MM.1S (cell line): ENCODE measurements around the gene PTPRJ.

Experiments
- DNase-seq: peaks from one replicate; pipeline ENCODE4 v3.0.0-alpha.2; 2015
- H2AFZ ChIP-seq: fragments of 300-600 bp; sonication (generic); 2 replicates; pipeline ENCODE4 v1.6.0; 2016; ENCODE audit warnings: antibody characterized with exemption, low read length
- H3F3A ChIP-seq: fragments of 300-600 bp; sonication (generic); 2 replicates; pipeline ENCODE4 v1.6.1; 2016; ENCODE audit warnings: mild to moderate bottlenecking, antibody characterized with exemption, low read length, moderate library complexity, mixed read lengths; ENCODE audit not compliant: insufficient read depth
- H3K27ac ChIP-seq: fragments of 300-600 bp; sonication (generic); 2 replicates; pipeline ENCODE4 v1.5.1; 2016; ENCODE audit warnings: mild to moderate bottlenecking, low read length
- H3K27me3 ChIP-seq: fragments of 300-600 bp; sonication (generic); replicated peaks from 2 replicates; pipeline ENCODE4 v1.6.0; 2016; ENCODE audit warnings: low read length; ENCODE audit not compliant: insufficient read depth
- H3K36me3 ChIP-seq: fragments of 300-600 bp; sonication (generic); replicated peaks from 2 replicates; pipeline ENCODE4 v1.6.1; 2016; ENCODE audit warnings: mild to moderate bottlenecking, low read length, mixed read lengths; ENCODE audit not compliant: insufficient read depth
- H3K4me1 ChIP-seq: fragments of 300-600 bp; sonication (generic); 2 replicates; pipeline ENCODE4 v1.6.1; 2016; ENCODE audit warnings: low read length, mixed read lengths
- H3K4me2 ChIP-seq: fragments of 300-600 bp; sonication (generic); 2 replicates; pipeline ENCODE4 v1.6.0; 2016; ENCODE audit warnings: low read depth, low read length
- H3K4me3 ChIP-seq: fragments of 300-600 bp; sonication (generic); 2 replicates; pipeline ENCODE4 v1.5.1; 2016; ENCODE audit warnings: low read length, mixed read lengths
- H3K79me2 ChIP-seq: fragments of 300-600 bp; sonication (generic); 2 replicates; pipeline ENCODE4 v1.6.1; 2016; ENCODE audit warnings: mixed run types, low read length, mixed read lengths
- H3K9ac ChIP-seq: fragments of 300-600 bp; sonication (generic); 2 replicates; pipeline ENCODE4 v1.6.1; 2016; ENCODE audit warnings: low read length, mixed read lengths
- H3K9me2 ChIP-seq: fragments of 300-600 bp; sonication (generic); replicated peaks from 2 replicates; pipeline ENCODE4 v1.6.1; 2016; ENCODE audit warnings: mild to moderate bottlenecking, low read length, mixed read lengths; ENCODE audit not compliant: insufficient read depth
- H3K9me3 ChIP-seq: fragments of 300-600 bp; sonication (generic); replicated peaks from 2 replicates; pipeline ENCODE4 v1.6.1; 2016; ENCODE audit warnings: mild to moderate bottlenecking, low read length, mixed read lengths; ENCODE audit not compliant: insufficient read depth
- H4K20me1 ChIP-seq: fragments of 300-600 bp; sonication (generic); 2 replicates; pipeline ENCODE4 v1.6.1; 2016; ENCODE audit warnings: mild to moderate bottlenecking, low read length, moderate library complexity, mixed read lengths; ENCODE audit not compliant: insufficient read depth
- EZH2 ChIP-seq: fragments of 300-600 bp; sonication (generic); optimal IDR thresholded peaks from 2 replicates; pipeline ENCODE3; 2017; ENCODE audit warnings: low read depth, mild to moderate bottlenecking, antibody characterized with exemption, low read length, mixed read lengths
- EZH2phosphoT487 ChIP-seq: fragments of 300-600 bp; sonication (generic); IDR thresholded peaks from 2 replicates; pipeline ENCODE4 v1.6.1; 2018; ENCODE audit warnings: antibody characterized with exemption, low read length
- TF ChIP-seq, protein P1 (sequence below): fragments of 300-600 bp; sonication (generic); IDR thresholded peaks from 2 replicates; pipeline ENCODE4 v1.5.1; 2016; ENCODE audit warnings: antibody characterized with exemption, low read length, mixed read lengths

Gene PTPRJ

GRCh38 chr11:47943721-47944586 is 36.4 kb upstream of the PTPRJ start:
- Histone ChIP-seq H3K9ac (no peak overlapping the region), H3K4me1 (peaks cover 11% of the 10 kb centered on the region; the same call in 1 of the 2 replicates), H3K27me3 (no peaks in the 10 kb centered on the region), H3F3A (no peaks in the 10 kb centered on the region), H3K79me2 (no peaks in the 10 kb centered on the region), H3K9me3 (no peaks in the 10 kb centered on the region), H2AFZ (no peak overlapping the region), H3K27ac (no peak overlapping the region), H3K4me2 (no peak overlapping the region), H3K4me3 (no peak overlapping the region), H3K36me3 (no peaks in the 10 kb centered on the region), H3K9me2 (no peaks in the 10 kb centered on the region), H4K20me1 (no peaks in the 10 kb centered on the region)
- DNase-seq = no peak
- TF ChIP-seq, protein P1, sequence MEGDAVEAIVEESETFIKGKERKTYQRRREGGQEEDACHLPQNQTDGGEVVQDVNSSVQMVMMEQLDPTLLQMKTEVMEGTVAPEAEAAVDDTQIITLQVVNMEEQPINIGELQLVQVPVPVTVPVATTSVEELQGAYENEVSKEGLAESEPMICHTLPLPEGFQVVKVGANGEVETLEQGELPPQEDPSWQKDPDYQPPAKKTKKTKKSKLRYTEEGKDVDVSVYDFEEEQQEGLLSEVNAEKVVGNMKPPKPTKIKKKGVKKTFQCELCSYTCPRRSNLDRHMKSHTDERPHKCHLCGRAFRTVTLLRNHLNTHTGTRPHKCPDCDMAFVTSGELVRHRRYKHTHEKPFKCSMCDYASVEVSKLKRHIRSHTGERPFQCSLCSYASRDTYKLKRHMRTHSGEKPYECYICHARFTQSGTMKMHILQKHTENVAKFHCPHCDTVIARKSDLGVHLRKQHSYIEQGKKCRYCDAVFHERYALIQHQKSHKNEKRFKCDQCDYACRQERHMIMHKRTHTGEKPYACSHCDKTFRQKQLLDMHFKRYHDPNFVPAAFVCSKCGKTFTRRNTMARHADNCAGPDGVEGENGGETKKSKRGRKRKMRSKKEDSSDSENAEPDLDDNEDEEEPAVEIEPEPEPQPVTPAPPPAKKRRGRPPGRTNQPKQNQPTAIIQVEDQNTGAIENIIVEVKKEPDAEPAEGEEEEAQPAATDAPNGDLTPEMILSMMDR = no peak
- no peak for TF ChIP-seq EZH2phosphoT487
- no peak for TF ChIP-seq EZH2

DNA sequence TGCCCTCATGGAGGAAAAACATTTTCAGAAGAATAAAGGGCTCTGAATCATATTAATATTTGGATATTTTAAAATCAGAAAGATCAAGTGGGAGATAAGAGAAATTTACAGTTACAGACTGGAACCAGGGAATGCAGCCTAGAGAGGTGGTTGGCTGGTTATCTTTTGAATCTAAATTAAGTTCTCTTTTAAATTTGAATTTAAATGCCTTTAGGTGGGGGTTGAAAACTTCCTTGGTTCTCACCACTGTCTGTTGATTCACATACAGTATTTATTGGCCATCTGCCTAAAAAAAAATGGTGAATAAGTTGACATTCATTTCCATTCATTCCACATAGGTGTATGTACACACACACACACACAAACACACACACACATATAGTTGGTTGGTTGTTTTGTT is 35.7 kb upstream of the PTPRJ start:
- H3K27ac ChIP-seq = no peak overlapping the region
- H3K79me2 ChIP-seq = no peaks in the 10 kb centered on the region
- H3K9me2 ChIP-seq = no peaks in the 10 kb centered on the region

DNA sequence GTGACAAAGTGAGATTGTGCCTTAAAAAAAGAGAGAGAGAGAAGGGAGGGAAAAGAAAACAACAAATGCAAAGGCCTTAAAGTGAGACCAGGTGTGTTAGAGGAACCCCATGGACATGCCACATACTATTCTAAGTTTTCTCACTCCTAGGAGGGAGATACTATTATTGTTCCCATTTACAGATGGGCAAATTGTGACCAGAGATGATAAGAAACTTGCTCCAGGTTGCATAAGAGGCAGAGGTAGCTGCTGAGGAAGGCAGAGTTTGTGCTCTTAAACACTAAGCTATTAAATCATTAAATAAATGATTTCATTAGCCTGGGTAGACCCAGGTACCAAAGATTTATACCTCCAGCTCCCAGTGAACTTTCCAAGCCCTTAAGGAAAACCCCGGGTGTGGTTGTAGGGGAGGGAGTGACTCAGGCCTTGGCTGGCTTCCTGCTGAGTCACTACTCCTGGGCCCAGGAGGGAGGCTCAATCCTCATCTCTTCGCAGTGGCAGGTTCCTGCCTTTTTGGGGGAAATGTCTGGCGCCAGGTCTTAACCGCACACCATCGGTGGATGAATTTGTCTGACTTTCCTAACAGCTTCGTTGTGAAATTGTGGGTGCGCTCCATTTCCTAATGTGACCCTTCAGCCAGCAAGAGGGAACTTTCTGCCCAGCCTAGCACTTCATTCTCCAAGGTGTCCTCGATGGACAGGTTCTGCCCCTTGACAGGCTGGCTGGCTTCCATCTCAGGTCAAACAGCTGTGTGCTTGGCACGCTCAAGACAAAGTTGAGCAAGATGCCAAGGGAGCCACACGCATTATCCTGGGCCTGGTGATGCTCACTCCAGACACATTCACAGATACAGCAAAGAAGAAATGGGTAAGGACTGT is 33.4 kb upstream of the PTPRJ start:
- H3K4me2 ChIP-seq = no peak overlapping the region
- peaks cover 13% of the 10 kb centered on the region for H3K4me1 ChIP-seq
- H3K27ac ChIP-seq = no peak overlapping the region
- H3K9me2 ChIP-seq = no peaks in the 10 kb centered on the region
- no peaks in the 10 kb centered on the region for H3K79me2 ChIP-seq
- H3K9ac ChIP-seq = no peak overlapping the region
- no peak overlapping the region for H3K4me3 ChIP-seq
- TF ChIP-seq, protein P1 = no peak
- TF ChIP-seq EZH2phosphoT487 (no peak), EZH2 (no peak)
- H3K9me3 ChIP-seq = no peaks in the 10 kb centered on the region
- no peaks in the 10 kb centered on the region for H3F3A ChIP-seq
- no peaks in the 10 kb centered on the region for H3K27me3 ChIP-seq
- no peaks in the 10 kb centered on the region for H4K20me1 ChIP-seq
- H2AFZ ChIP-seq = no peak overlapping the region
- no peak for DNase-seq
- H3K36me3 ChIP-seq = no peaks in the 10 kb centered on the region

More for the DNA sequence above, 35.7 kb upstream of the PTPRJ start:
- peaks cover 11% of the 10 kb centered on the region; the same call in 1 of the 2 replicates for H3K4me1 ChIP-seq
- no peaks in the 10 kb centered on the region for H3K27me3 ChIP-seq
- DNase-seq = no peak
- no peaks in the 10 kb centered on the region for H3F3A ChIP-seq
- H3K4me2 ChIP-seq = no peak overlapping the region
- H3K9me3 ChIP-seq = no peaks in the 10 kb centered on the region
- H3K4me3 ChIP-seq = no peak overlapping the region
- no peak overlapping the region for H2AFZ ChIP-seq
- no peaks in the 10 kb centered on the region for H3K36me3 ChIP-seq
- no peaks in the 10 kb centered on the region for H4K20me1 ChIP-seq
- TF ChIP-seq EZH2 = no peak
- TF ChIP-seq, protein P1 = no peak
- TF ChIP-seq EZH2phosphoT487 = no peak
- no peak overlapping the region for H3K9ac ChIP-seq
